Measurements from ENCODE around the gene PRH2.
A peak's percentile ranks its signal among the peaks of the same experiment; 100 is the strongest.

Gene PRH2

GRCh38 chr12:10960211-10960610 is 31.2 kb downstream of the PRH2 start:
- DNase-seq (ENCODE audit: low spot score), result no peak

- no peak for DNase-seq (ENCODE audit: low spot score)
These were observed 36.4 kb downstream of the PRH2 start for GRCh38 chr12:10965476-10965875.

- DNase-seq (ENCODE audit: low spot score), result no peak
These were observed 37.3 kb downstream of the PRH2 start for GRCh38 chr12:10966314-10966713.

- no peak for DNase-seq (ENCODE audit: low spot score)
These were observed 38.4 kb downstream of the PRH2 start for GRCh38 chr12:10967409-10967808.

GRCh38 chr12:10968765-10969456 is 39.9 kb downstream of the PRH2 start:
- peak; percentile 9 for DNase-seq (ENCODE audit: low spot score)

GRCh38 chr12:10974965-10975364 is 45.9 kb downstream of the PRH2 start:
- DNase-seq (ENCODE audit: low spot score), result no peak

- DNase-seq (ENCODE audit: low spot score), result no peak
These were observed 53.2 kb downstream of the PRH2 start for GRCh38 chr12:10982244-10982643.
